Measurements from ENCODE around the gene NHSL1. TPM values are rescaled to one million over a fixed set of nuclear protein-coding genes. Genes with fewer than 3 reads are reported as not detected.
A peak's percentile ranks its signal among the peaks of the same experiment; 100 is the strongest.

The NHSL1 gene
- total RNA-seq, 1 donor from 2014 or later, result 33.5 TPM

- no peaks in the 10 kb centered on the region for H3K79me2 ChIP-seq (ENCODE audit: insufficient read depth, low read length)
- no peaks in the 10 kb centered on the region for H4K20me1 ChIP-seq (ENCODE audit: insufficient read depth, low read length)
- H3K27me3 ChIP-seq (ENCODE audit: insufficient read depth, low read length), result no peaks in the 10 kb centered on the region
- H3K9me3 ChIP-seq (ENCODE audit: insufficient read depth, low read depth, low read length), result no peaks in the 10 kb centered on the region
- H3K4me3 ChIP-seq (ENCODE audit: insufficient read depth, low read depth, low read length), result no peak overlapping the region
- Mint-ChIP-seq H3K27me3 (ENCODE audit: low read depth, unreplicated experiment) (no peaks in the 10 kb centered on the region), H3K4me1 (ENCODE audit: low read depth, unreplicated experiment) (peaks cover 9% of the 10 kb centered on the region), H3K4me3 (ENCODE audit: unreplicated experiment) (no peak overlapping the region), H3K36me3 (ENCODE audit: low read depth, unreplicated experiment) (peaks cover 24% of the 10 kb centered on the region), H3K9me3 (ENCODE audit: unreplicated experiment) (no peaks in the 10 kb centered on the region), H3K27ac (ENCODE audit: unreplicated experiment) (peak overlapping the region; percentile 55)
- no peak for TF ChIP-seq EZH2 (IDR thresholded peaks at IDR 0.05; ENCODE audit: insufficient read depth, low read length)
- TF ChIP-seq, protein P1, sequence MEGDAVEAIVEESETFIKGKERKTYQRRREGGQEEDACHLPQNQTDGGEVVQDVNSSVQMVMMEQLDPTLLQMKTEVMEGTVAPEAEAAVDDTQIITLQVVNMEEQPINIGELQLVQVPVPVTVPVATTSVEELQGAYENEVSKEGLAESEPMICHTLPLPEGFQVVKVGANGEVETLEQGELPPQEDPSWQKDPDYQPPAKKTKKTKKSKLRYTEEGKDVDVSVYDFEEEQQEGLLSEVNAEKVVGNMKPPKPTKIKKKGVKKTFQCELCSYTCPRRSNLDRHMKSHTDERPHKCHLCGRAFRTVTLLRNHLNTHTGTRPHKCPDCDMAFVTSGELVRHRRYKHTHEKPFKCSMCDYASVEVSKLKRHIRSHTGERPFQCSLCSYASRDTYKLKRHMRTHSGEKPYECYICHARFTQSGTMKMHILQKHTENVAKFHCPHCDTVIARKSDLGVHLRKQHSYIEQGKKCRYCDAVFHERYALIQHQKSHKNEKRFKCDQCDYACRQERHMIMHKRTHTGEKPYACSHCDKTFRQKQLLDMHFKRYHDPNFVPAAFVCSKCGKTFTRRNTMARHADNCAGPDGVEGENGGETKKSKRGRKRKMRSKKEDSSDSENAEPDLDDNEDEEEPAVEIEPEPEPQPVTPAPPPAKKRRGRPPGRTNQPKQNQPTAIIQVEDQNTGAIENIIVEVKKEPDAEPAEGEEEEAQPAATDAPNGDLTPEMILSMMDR (IDR thresholded peaks at IDR 0.05; ENCODE audit: insufficient read depth, low read depth, low read length), result no peak
- DNase-seq (ENCODE audit: low read depth) (no peak), FAIRE-seq (no peak)
- H3K4me2 ChIP-seq (ENCODE audit: low read length), result no peak overlapping the region
- no peak overlapping the region for H2AFZ ChIP-seq (ENCODE audit: low read depth, low read length)
- H3K4me1 ChIP-seq (ENCODE audit: insufficient read depth, low read length), result peaks cover 14% of the 10 kb centered on the region
- H3K27ac ChIP-seq (ENCODE audit: low read depth, low read length), result no peak overlapping the region
- peaks cover 15% of the 10 kb centered on the region for H3K36me3 ChIP-seq (ENCODE audit: insufficient read depth, low read length)
- H3K9ac ChIP-seq (ENCODE audit: low read length), result no peak overlapping the region
Measured at GRCh38 chr6:138415125-138415524, 84.2 kb downstream of the NHSL1 start.

GRCh38 chr6:138410972-138411880, 88.1 kb downstream of the NHSL1 start:
- Histone ChIP-seq H3K9me3 (ENCODE audit: insufficient read depth, low read depth, low read length) (no peaks in the 10 kb centered on the region), H3K4me1 (ENCODE audit: insufficient read depth, low read length) (peaks cover 14% of the 10 kb centered on the region), H3K79me2 (ENCODE audit: insufficient read depth, low read length) (no peaks in the 10 kb centered on the region), H3K4me3 (ENCODE audit: insufficient read depth, low read depth, low read length) (no peak overlapping the region), H3K27me3 (ENCODE audit: insufficient read depth, low read length) (no peaks in the 10 kb centered on the region), H3K9ac (ENCODE audit: low read length) (peak overlapping the region; percentile 49), H3K27ac (ENCODE audit: low read depth, low read length) (peak overlapping the region; percentile 48), H2AFZ (ENCODE audit: low read depth, low read length) (no peak overlapping the region), H3K36me3 (ENCODE audit: insufficient read depth, low read length) (peaks cover 27% of the 10 kb centered on the region), H3K4me2 (ENCODE audit: low read length) (peak overlapping the region; percentile 49), H4K20me1 (ENCODE audit: insufficient read depth, low read length) (no peaks in the 10 kb centered on the region)
- peak; percentile 58 for DNase-seq (ENCODE audit: low read depth)
- Mint-ChIP-seq H3K4me1 (ENCODE audit: low read depth, unreplicated experiment) (peaks cover 9% of the 10 kb centered on the region), H3K9me3 (ENCODE audit: unreplicated experiment) (no peaks in the 10 kb centered on the region), H3K4me3 (ENCODE audit: unreplicated experiment) (no peak overlapping the region), H3K27ac (ENCODE audit: unreplicated experiment) (no peak overlapping the region), H3K27me3 (ENCODE audit: low read depth, unreplicated experiment) (no peaks in the 10 kb centered on the region), H3K36me3 (ENCODE audit: low read depth, unreplicated experiment) (peaks cover 33% of the 10 kb centered on the region)
- FAIRE-seq, result no peak
- TF ChIP-seq, protein P1 (IDR thresholded peaks at IDR 0.05; ENCODE audit: insufficient read depth, low read depth, low read length), result no peak
- no peak for TF ChIP-seq EZH2 (IDR thresholded peaks at IDR 0.05; ENCODE audit: insufficient read depth, low read length)

Measured in astrocyte (in vitro differentiated cells and primary cell).